CD4-positive, alpha-beta memory T cell (primary cell): ENCODE results near the gene ERC2. TPM values are rescaled to one million over a fixed set of nuclear protein-coding genes. Genes with fewer than 3 reads are reported as not detected.

Source experiments
- CTCF ChIA-PET: fragments of 350-600 bp; sonication (Branson Sonifier 250); formaldehyde crosslinking; loops from one replicate; lab custom pipeline; 2021; ENCODE audit warnings: inconsistent platforms; ENCODE audit not compliant: partially characterized antibody; lab: Charles Lee
- POLR2A ChIA-PET: fragments of 350-600 bp; sonication (Branson Sonifier 250); formaldehyde crosslinking; loops from one replicate; lab custom pipeline; 2021; ENCODE audit not compliant: partially characterized antibody; lab: Charles Lee
- DNase-seq, 5 donors: peaks; one replicate each; pipeline versions ENCODE4 v3.0.0 to v3.0.0-alpha.2; 2020 to 2022; ENCODE audit warnings: mixed read lengths in 1 of 5
- H3K27ac ChIP-seq: one replicate; pipeline ENCODE4 v1.7.0; 2013; ENCODE audit warnings: low read depth, low read length
- H3K27me3 ChIP-seq: 2 replicates; pipeline ENCODE4 v1.7.0; 2013; ENCODE audit warnings: mild to moderate bottlenecking, low read length, moderate library complexity; ENCODE audit not compliant: insufficient read depth
- H3K36me3 ChIP-seq: 2 replicates; pipeline ENCODE4 v1.7.0; 2013; ENCODE audit warnings: mild to moderate bottlenecking, low read length, moderate library complexity; ENCODE audit not compliant: insufficient read depth
- H3K4me1 ChIP-seq: 2 replicates; pipeline ENCODE4 v1.7.0; 2013; ENCODE audit warnings: mild to moderate bottlenecking, low read length, moderate library complexity; ENCODE audit not compliant: insufficient read depth
- H3K4me3 ChIP-seq, 2 donors: one replicate each; pipeline ENCODE4 v1.7.0; 2013; ENCODE audit warnings: low read length in 2 of 2, mild to moderate bottlenecking in 1 of 2
- H3K9me3 ChIP-seq, 2 donors: one replicate each; pipeline ENCODE4 v1.7.0; 2013; ENCODE audit warnings: low read length in 2 of 2, control low read depth in 1 of 2; ENCODE audit not compliant: control insufficient read depth in 1 of 2
- H3K27ac Mint-ChIP-seq, 7 donors: one replicate each; pipeline ENCODE4 v1.8.0; 2020 to 2021; ENCODE audit warnings: mixed read lengths in 7 of 7, mild to moderate bottlenecking in 6 of 7, inconsistent platforms in 3 of 7, moderate library complexity in 3 of 7
- H3K27me3 Mint-ChIP-seq, 2 donors: one replicate each; pipeline ENCODE4 v1.8.0; 2020 to 2021; ENCODE audit warnings: mixed read lengths in 2 of 2
- H3K36me3 Mint-ChIP-seq, 2 donors: one replicate each; pipeline ENCODE4 v1.8.0; 2020 to 2021; ENCODE audit warnings: mixed read lengths in 2 of 2, inconsistent platforms in 1 of 2, mild to moderate bottlenecking in 1 of 2
- H3K4me1 Mint-ChIP-seq, 4 donors: one replicate each; pipeline ENCODE4 v1.8.0; 2020 to 2021; ENCODE audit warnings: mixed read lengths in 4 of 4, mild to moderate bottlenecking in 1 of 4
- H3K4me3 Mint-ChIP-seq, 8 donors: one replicate each; pipeline ENCODE4 v1.8.0; 2020 to 2021; ENCODE audit warnings: mixed read lengths in 8 of 8, mild to moderate bottlenecking in 7 of 8, moderate library complexity in 6 of 8, inconsistent platforms in 3 of 8
- H3K9me3 Mint-ChIP-seq, 8 donors: one replicate each; pipeline ENCODE4 v1.8.0; 2020 to 2021; ENCODE audit warnings: mixed read lengths in 8 of 8, mild to moderate bottlenecking in 5 of 8, inconsistent platforms in 3 of 8, moderate library complexity in 1 of 8
- intact Hi-C: fragments of 100-400 bp; cut with micrococcal nuclease; formaldehyde crosslinking; loops from one replicate; pipeline ENCODE4 v1.15.1; 2023
- polyA plus RNA-seq, 2 donors: library from polyadenylated mRNA; unstranded; fragments of 300-500 nt; fragmentation: Illumina TruSeq; gene quantifications; one replicate each; pipeline ENCODE4 v1.2.3, GENCODE V29; 2021
- total RNA-seq, 2 experiments: library from RNA; stranded (reverse); gene quantifications; one replicate each; pipeline ENCODE4 v1.2.3, GENCODE V29; 2021

The ERC2 gene
- total and polyA plus RNA-seq, 4 experiments from 2014 or later = not detected

DNA sequence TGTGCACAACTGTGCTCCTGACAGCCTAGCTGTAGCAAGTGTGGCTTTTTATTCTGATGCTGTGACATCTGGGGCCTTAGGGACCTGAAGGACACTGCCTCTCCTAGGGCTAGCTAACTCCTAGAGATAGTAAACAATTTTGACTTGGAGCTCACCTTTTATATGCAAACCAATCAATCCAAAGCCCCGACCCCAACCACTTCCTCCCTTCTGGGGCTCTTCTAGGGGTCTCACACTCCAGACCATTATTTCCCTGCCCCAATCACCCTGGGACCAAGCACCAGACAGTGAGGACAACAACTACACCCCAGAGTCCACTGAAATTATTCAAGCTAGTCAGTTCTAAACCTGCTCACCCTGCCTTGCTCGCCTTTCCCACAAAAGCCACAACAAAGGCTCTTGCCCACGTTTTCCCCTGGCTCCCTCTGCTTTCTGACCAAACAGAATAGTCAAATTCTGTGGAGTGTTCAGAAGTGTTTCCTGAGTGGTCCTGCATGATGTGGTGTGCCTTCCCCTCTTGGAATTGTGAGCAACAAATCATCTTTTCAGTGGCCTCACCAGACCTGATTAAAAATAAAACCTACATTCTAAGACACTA lies 897.0 kb downstream of the ERC2 start:
- Mint-ChIP-seq H3K4me3 (no peak overlapping the region), H3K36me3 (no peaks in the 10 kb centered on the region), H3K4me1 (no peaks in the 10 kb centered on the region), H3K9me3 (peaks cover 0 to 5% (median 2%) of the 10 kb centered on the region in 8 donors), H3K27me3 (peaks cover 0 to 1% of the 10 kb centered on the region in 2 donors), H3K27ac (no peak overlapping the region)
- Histone ChIP-seq H3K4me3 (no peak overlapping the region), H3K27me3 (no peaks in the 10 kb centered on the region), H3K9me3 (no peaks in the 10 kb centered on the region), H3K27ac (no peak overlapping the region), H3K4me1 (no peaks in the 10 kb centered on the region), H3K36me3 (no peaks in the 10 kb centered on the region)
- ChIA-PET POLR2A (no interaction called here), CTCF (no interaction called here)
- intact Hi-C loops = no loop called here
- DNase-seq = no peak

DNA sequence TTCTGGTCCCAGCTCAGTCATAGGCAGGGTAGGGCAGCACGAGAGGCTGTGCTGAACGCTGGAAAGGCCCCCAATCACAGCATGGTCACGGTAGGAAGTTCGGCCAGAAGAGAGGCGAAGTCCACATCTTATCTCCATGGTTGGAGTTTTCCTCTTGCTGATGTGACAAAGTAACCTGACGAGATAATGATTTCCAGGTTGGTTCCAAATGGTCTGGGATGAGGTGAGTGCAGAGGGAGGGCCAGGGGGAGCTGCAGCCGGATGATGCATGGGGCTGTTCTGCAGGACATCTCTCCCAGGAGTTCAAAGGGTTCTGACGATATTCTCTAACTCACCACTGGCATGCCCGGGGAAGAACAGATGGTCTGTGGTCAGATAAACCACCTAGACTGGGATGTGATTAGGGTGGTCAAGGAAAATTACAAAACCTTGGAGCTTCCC lies 898.0 kb downstream of the ERC2 start:
- H3K4me1 ChIP-seq = no peaks in the 10 kb centered on the region
- CTCF ChIA-PET = no interaction called here
- no peaks in the 10 kb centered on the region for H3K36me3 ChIP-seq
- no peaks in the 10 kb centered on the region for H3K4me1 Mint-ChIP-seq
- intact Hi-C loops = no loop called here
- no peak overlapping the region for H3K27ac ChIP-seq
- H3K27me3 ChIP-seq = no peaks in the 10 kb centered on the region
- no peaks in the 10 kb centered on the region for H3K9me3 ChIP-seq
- no peaks in the 10 kb centered on the region for H3K36me3 Mint-ChIP-seq
- POLR2A ChIA-PET = no interaction called here
- no peak overlapping the region for H3K27ac Mint-ChIP-seq
- peaks cover 0 to 1% of the 10 kb centered on the region in 2 donors for H3K27me3 Mint-ChIP-seq
- DNase-seq = no peak
- H3K4me3 Mint-ChIP-seq = no peak overlapping the region
- peaks cover 0 to 5% (median 2%) of the 10 kb centered on the region in 8 donors for H3K9me3 Mint-ChIP-seq
- no peak overlapping the region for H3K4me3 ChIP-seq

DNA sequence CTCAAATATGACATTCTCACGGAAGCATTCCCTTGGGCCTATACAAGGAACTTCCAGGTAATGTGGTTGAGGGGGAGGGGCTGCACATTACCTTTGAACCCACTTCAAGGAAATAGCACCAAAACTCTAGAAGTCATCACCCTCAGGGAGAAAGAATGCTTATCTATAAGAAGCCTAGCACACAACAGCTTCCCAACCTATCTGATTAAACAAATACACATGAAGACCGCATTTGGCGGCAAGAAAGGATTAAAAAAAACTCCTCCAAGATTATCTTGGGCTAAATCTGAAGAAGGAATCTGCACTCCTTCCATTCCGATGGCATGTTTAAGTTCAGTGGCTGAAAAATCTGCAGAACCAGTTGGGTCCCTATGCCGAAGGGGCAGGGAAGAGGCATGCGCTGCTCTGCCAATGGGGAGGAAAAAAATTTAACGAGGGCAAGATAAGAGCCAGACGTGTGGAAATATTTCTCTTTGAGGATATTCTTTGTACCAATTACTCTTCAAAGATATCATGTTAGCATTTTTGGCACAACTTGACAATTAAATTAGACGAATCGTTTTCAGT lies 899.2 kb downstream of the ERC2 start:
- H3K36me3 Mint-ChIP-seq = no peaks in the 10 kb centered on the region
- peaks cover 0 to 5% (median 2%) of the 10 kb centered on the region in 8 donors for H3K9me3 Mint-ChIP-seq
- CTCF ChIA-PET = no interaction called here
- intact Hi-C loops = no loop called here
- H3K27me3 Mint-ChIP-seq = peaks cover 0 to 1% of the 10 kb centered on the region in 2 donors
- Histone ChIP-seq H3K27ac (no peak overlapping the region), H3K36me3 (no peaks in the 10 kb centered on the region), H3K9me3 (no peaks in the 10 kb centered on the region), H3K4me1 (no peaks in the 10 kb centered on the region), H3K4me3 (no peak overlapping the region), H3K27me3 (no peaks in the 10 kb centered on the region)
- H3K4me3 Mint-ChIP-seq = no peak overlapping the region
- DNase-seq = no peak
- no peaks in the 10 kb centered on the region for H3K4me1 Mint-ChIP-seq
- H3K27ac Mint-ChIP-seq = no peak overlapping the region
- POLR2A ChIA-PET = no interaction called here

DNA sequence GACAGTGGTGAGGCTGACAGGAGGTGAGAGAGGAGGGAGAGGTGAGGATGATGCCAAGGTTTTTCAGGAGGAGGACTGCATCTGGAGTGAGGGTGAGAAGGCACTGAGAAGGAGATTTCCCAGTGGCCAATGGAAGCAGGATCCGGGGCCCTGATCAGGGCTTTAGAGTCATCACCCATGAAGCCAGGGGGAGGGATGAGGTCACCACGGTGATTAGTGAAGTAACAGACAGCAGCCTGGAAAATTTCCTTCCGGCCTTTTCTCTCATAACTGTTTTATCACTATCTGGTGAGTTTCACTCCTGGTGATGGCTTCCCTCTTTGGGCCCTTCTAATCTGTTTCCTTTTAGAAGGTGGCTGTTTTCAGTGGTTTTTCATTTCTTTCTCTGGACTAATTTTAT lies 900.7 kb downstream of the ERC2 start:
- no peaks in the 10 kb centered on the region for H3K27me3 ChIP-seq
- H3K4me3 Mint-ChIP-seq = no peak overlapping the region
- H3K9me3 Mint-ChIP-seq = peaks cover 0 to 5% (median 2%) of the 10 kb centered on the region in 8 donors
- H3K27ac ChIP-seq = no peak overlapping the region
- intact Hi-C loops = no loop called here
- no peaks in the 10 kb centered on the region for H3K36me3 ChIP-seq
- H3K4me1 ChIP-seq = no peaks in the 10 kb centered on the region
- peaks cover 0 to 1% of the 10 kb centered on the region in 2 donors for H3K27me3 Mint-ChIP-seq
- H3K9me3 ChIP-seq = no peaks in the 10 kb centered on the region
- no peak overlapping the region for H3K27ac Mint-ChIP-seq
- DNase-seq = no peak
- no peak overlapping the region for H3K4me3 ChIP-seq
- H3K36me3 Mint-ChIP-seq = no peaks in the 10 kb centered on the region
- ChIA-PET CTCF (no interaction called here), POLR2A (no interaction called here)
- no peaks in the 10 kb centered on the region for H3K4me1 Mint-ChIP-seq

DNA sequence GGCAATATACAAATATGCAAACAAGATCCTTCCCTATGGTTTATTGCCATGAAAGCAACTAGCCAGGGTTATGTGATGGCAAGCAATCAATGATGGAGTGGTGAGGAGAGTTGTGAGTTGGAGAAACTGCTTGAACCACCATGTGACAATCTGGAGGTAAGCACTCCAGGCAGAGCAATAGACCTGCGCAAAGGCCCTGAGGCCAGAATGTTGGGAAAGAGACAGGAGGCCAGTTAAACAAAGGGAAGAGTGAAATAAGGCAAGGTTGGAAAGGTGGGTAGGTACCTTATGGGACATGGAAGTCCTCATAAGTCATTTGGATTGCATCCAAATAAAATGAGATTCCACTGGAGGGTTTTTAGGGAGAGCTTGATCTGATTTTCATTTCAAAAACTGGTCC lies 901.1 kb downstream of the ERC2 start:
- no peaks in the 10 kb centered on the region for H3K27me3 ChIP-seq
- intact Hi-C loops = no loop called here
- no peak overlapping the region for H3K4me3 ChIP-seq
- no peak overlapping the region for H3K27ac Mint-ChIP-seq
- no peak for DNase-seq
- H3K36me3 ChIP-seq = no peaks in the 10 kb centered on the region
- H3K27me3 Mint-ChIP-seq = peaks cover 0 to 1% of the 10 kb centered on the region in 2 donors
- ChIA-PET CTCF (no interaction called here), POLR2A (no interaction called here)
- no peaks in the 10 kb centered on the region for H3K36me3 Mint-ChIP-seq
- H3K9me3 Mint-ChIP-seq = peaks cover 0 to 5% (median 2%) of the 10 kb centered on the region in 8 donors
- H3K4me1 Mint-ChIP-seq = no peaks in the 10 kb centered on the region
- H3K4me3 Mint-ChIP-seq = no peak overlapping the region
- no peak overlapping the region for H3K27ac ChIP-seq
- H3K9me3 ChIP-seq = no peaks in the 10 kb centered on the region
- no peaks in the 10 kb centered on the region for H3K4me1 ChIP-seq

DNA sequence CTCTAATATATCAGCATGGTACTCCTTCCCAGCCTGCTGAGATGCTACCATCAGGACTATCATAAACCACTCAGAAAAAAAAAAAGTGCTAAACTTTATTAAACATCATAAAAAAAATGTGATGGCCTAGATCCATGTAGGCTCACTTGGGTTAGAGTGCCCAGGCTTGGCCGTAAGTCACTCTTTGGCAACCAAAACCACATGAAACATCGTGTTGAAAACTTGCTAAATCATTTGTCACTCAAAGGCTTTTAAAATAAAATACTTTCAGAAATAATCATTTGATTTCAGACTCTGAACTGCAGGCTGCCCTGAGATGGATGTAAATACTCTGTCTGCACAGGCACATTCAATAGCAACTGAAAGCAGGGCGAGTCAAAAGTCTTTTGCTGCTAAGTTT lies 902.7 kb downstream of the ERC2 start:
- POLR2A ChIA-PET = no interaction called here
- Histone ChIP-seq H3K27ac (no peak overlapping the region), H3K36me3 (no peaks in the 10 kb centered on the region), H3K4me3 (no peak overlapping the region), H3K27me3 (no peaks in the 10 kb centered on the region), H3K9me3 (no peaks in the 10 kb centered on the region), H3K4me1 (no peaks in the 10 kb centered on the region)
- Mint-ChIP-seq H3K27ac (no peak overlapping the region), H3K4me1 (no peaks in the 10 kb centered on the region), H3K27me3 (no peaks in the 10 kb centered on the region), H3K4me3 (no peak overlapping the region), H3K36me3 (no peaks in the 10 kb centered on the region), H3K9me3 (peaks cover 0 to 5% (median under 1%) of the 10 kb centered on the region in 8 donors)
- CTCF ChIA-PET = no interaction called here
- intact Hi-C loops = no loop called here
- no peak for DNase-seq

DNA sequence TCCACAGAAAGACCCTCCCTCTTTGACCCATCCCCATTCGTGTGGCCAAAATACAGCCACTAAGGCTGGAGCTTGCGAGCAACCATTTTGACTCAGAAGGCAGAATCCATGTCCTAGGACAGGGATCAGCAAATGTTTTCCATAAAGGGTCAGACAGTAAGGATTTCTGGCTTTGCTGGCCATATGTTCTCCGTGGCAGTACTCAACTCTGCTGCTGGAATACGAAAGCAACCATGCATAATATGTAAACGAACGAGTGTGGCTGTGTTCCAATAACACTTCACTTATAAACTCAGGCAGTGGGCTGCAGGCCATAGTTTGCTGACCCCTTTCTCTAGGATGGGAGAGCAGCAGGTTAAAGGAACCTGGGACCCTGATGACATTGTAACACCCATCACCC lies 903.5 kb downstream of the ERC2 start:
- H3K27ac Mint-ChIP-seq = no peak overlapping the region
- peaks cover 0 to 5% (median 0%) of the 10 kb centered on the region in 8 donors for H3K9me3 Mint-ChIP-seq
- ChIA-PET POLR2A (no interaction called here), CTCF (no interaction called here)
- no peaks in the 10 kb centered on the region for H3K36me3 Mint-ChIP-seq
- no peaks in the 10 kb centered on the region for H3K4me1 Mint-ChIP-seq
- no peaks in the 10 kb centered on the region for H3K27me3 Mint-ChIP-seq
- Histone ChIP-seq H3K27ac (no peak overlapping the region), H3K4me3 (no peak overlapping the region), H3K36me3 (no peaks in the 10 kb centered on the region), H3K27me3 (no peaks in the 10 kb centered on the region), H3K4me1 (no peaks in the 10 kb centered on the region), H3K9me3 (no peaks in the 10 kb centered on the region)
- no peak overlapping the region for H3K4me3 Mint-ChIP-seq
- no peak for DNase-seq
- intact Hi-C loops = no loop called here
